Activated naive CD4-positive, alpha-beta T cell treated with anti-CD3 and anti-CD28 coated beads, Interleukin-2, amount 10 ng/mL, durations not matched to agents 7 days and 5 days (primary cell): ENCODE results near the gene IL19.
A peak's percentile ranks its signal among the peaks of the same experiment; 100 is the strongest.

ENCODE experiments used
- CTCF ChIA-PET: fragments of 350-600 bp; sonication (Branson Sonifier 250); formaldehyde crosslinking; loops from one replicate; lab custom pipeline; 2021; ENCODE audit warnings: antibody characterized with exemption; lab: Charles Lee
- DNase-seq: peaks from one replicate; pipeline ENCODE4 v3.0.0-alpha.2; 2020
- H3K27ac Mint-ChIP-seq: one replicate; pipeline ENCODE4 v1.8.0; 2021; ENCODE audit warnings: mild to moderate bottlenecking, moderate library complexity, mixed read lengths
- H3K27me3 Mint-ChIP-seq: one replicate; pipeline ENCODE4 v1.8.0; 2021; ENCODE audit warnings: mild to moderate bottlenecking, mixed read lengths
- H3K36me3 Mint-ChIP-seq: one replicate; pipeline ENCODE4 v1.8.0; 2021; ENCODE audit warnings: mixed read lengths
- H3K4me1 Mint-ChIP-seq: one replicate; pipeline ENCODE4 v1.8.0; 2021; ENCODE audit warnings: mixed read lengths
- H3K4me3 Mint-ChIP-seq: one replicate; pipeline ENCODE4 v1.8.0; 2021; ENCODE audit warnings: mild to moderate bottlenecking, moderate library complexity, mixed read lengths
- H3K9me3 Mint-ChIP-seq: one replicate; pipeline ENCODE4 v1.8.0; 2021; ENCODE audit warnings: mixed read lengths

Gene IL19

GRCh38 chr1:206770531-206771337 lies at the start of gene IL19:
IL19 (plus strand) TSS chr1:206770773; CDS start chr1:206836663, 65,890 bp downstream.
- peaks cover 75% of the 10 kb centered on the region for H3K4me1 Mint-ChIP-seq
- peak within 1 kb of the TSS; percentile 46 for H3K27ac Mint-ChIP-seq
- CTCF ChIA-PET = interaction anchor here (0.7 to 3.0 kb wide), 13 partner anchors 8 to 141 kb away, joined by 3 to 19 read pairs (median 4); partner anchors contain the start of gene IL20
- H3K9me3 Mint-ChIP-seq = no peaks in the 10 kb centered on the region
- no peak for DNase-seq
- no peak within 1 kb of the TSS for H3K4me3 Mint-ChIP-seq
- H3K27me3 Mint-ChIP-seq = peaks cover 76% of the 10 kb centered on the region
- no peaks in the 10 kb centered on the region for H3K36me3 Mint-ChIP-seq

DNA sequence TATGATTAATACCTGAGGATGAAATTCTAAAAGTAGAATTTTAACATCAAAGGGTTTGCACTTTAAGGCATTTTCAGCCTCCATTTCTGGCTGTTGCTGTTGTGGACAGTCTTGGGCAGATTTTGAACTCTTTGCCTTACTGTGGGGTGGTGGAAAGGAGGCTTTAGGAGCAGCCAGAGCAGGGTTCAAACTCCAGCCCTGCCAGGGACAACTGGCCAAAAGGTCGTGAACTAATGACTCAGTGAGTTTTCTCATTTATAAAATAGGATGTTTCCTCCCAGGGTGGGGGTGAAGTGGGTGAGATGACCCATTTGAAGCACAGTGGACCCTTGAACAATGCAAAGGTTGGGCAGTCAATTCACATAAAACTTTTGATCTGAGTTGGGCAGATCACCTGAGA lies 49.1 kb upstream of the IL19 start:
- no peaks in the 10 kb centered on the region for H3K27me3 Mint-ChIP-seq
- H3K4me1 Mint-ChIP-seq = peaks cover 46% of the 10 kb centered on the region
- H3K9me3 Mint-ChIP-seq = no peaks in the 10 kb centered on the region
- H3K4me3 Mint-ChIP-seq = no peak overlapping the region
- no peak overlapping the region for H3K27ac Mint-ChIP-seq
- no peaks in the 10 kb centered on the region for H3K36me3 Mint-ChIP-seq
- CTCF ChIA-PET = interaction anchor here (1.1 to 1.4 kb wide), 2 partner anchors 9 to 56 kb away, joined by 3 read pairs; no protein-coding TSS in a partner anchor
- no peak for DNase-seq

DNA sequence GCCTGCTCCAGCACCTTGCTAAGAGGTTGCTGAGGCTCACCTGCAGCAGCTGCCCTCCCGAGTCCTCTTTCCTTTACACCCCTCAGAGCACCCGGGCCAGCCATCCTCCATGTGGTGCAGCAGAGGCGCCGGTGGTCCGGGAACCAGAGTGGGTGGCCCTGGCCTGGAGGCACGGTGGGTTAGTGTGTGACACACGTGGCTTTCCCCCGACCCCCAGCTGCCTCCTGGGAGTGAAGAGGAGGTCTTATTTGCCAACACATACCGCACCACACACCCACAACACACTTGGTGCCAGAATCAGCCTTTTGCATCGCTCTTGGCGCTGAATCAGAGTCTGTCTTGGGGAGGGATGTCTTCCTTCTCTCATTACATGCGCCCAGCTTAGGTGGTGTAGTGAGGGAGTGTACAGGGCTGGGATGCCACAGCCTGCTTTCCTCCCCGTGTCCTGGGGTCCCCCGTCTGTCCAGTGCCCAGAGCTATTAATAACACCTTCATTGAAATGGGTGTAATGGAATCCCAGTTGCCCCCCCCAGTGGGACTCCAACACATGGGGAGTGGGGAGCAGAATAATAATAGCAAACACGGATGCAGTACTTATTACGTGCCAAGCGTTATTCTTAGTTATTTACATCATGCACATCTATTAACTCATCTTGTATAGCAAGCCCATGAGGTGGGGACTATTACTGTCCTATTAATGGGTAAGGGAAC lies 47.7 kb upstream of the IL19 start:
- CTCF ChIA-PET = interaction anchor here (0.9 to 6.3 kb wide), 7 partner anchors 11 to 258 kb away, joined by 3 to 39 read pairs (median 5); no protein-coding TSS in a partner anchor
- H3K4me3 Mint-ChIP-seq = no peak overlapping the region
- no peaks in the 10 kb centered on the region for H3K36me3 Mint-ChIP-seq

DNA sequence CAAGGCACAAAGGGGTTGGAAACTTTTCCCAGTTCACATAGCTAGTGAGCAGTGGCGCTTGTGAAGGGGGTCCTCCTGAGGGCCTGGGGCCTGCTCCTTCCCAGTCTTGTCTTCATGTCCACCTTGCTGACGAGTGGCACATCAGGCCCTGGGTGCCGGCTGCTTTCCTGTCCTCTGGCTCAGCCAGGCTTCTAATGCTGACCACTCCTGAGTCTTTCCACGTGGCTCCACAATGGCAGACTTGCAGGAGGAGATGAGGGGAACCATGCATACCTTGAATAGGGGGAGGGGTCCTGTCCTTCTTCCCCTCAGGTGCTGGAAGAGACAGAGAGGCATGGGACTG lies 47.1 kb upstream of the IL19 start:
- Mint-ChIP-seq H3K36me3 (no peaks in the 10 kb centered on the region), H3K27me3 (no peaks in the 10 kb centered on the region), H3K4me3 (no peak overlapping the region), H3K4me1 (peaks cover 36% of the 10 kb centered on the region), H3K9me3 (no peaks in the 10 kb centered on the region), H3K27ac (no peak overlapping the region)
- no peak for DNase-seq
- CTCF ChIA-PET = interaction anchor here (0.9 to 6.3 kb wide), 8 partner anchors 9 to 258 kb away, joined by 3 to 39 read pairs (median 6); no protein-coding TSS in a partner anchor

More for the DNA sequence above, 47.7 kb upstream of the IL19 start:
- Mint-ChIP-seq H3K27ac (no peak overlapping the region), H3K9me3 (no peaks in the 10 kb centered on the region), H3K4me1 (peaks cover 37% of the 10 kb centered on the region), H3K27me3 (no peaks in the 10 kb centered on the region)
- no peak for DNase-seq

DNA sequence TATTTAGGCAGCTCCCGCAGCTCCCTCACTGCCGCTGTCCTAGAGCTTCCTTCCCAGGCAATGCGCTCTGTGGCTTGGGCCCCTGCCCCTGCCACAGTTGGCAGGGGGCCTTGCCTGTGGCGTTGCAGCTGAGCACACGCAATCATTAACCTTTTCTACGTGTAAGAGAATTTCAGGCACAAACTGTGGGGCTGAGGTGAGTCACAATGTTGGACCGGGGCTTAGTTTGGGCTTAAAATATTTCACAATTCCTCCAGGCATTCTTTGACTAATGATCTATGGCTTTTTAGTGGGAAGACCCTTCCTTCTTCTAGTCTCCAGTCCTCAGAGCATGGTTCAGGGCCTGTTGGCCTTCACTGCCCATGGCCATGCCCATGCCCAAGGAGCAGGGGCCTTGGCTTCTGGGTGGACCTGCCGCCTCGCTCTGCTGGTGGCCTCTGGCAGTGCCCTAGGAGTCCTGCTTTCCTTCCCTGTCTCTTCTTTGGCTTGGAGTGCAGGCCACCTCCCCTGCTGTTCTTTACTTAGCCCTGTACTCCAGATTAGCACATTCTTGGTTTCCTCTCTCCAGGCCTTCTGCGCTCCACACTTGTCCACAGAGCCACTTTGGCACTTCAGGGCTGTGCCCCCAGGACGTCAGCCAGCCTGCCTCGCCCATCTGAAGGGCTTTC lies 46.6 kb upstream of the IL19 start:
- Mint-ChIP-seq H3K27ac (peak overlapping the region; percentile 25), H3K4me1 (peaks cover 31% of the 10 kb centered on the region), H3K4me3 (no peak overlapping the region), H3K36me3 (peaks cover 2% of the 10 kb centered on the region), H3K9me3 (no peaks in the 10 kb centered on the region), H3K27me3 (no peaks in the 10 kb centered on the region)
- CTCF ChIA-PET = interaction anchor here (0.6 to 14.7 kb wide), 12 partner anchors 9 to 257 kb away, joined by 3 to 233 read pairs (median 4); no protein-coding TSS in a partner anchor
- DNase-seq = no peak

DNA sequence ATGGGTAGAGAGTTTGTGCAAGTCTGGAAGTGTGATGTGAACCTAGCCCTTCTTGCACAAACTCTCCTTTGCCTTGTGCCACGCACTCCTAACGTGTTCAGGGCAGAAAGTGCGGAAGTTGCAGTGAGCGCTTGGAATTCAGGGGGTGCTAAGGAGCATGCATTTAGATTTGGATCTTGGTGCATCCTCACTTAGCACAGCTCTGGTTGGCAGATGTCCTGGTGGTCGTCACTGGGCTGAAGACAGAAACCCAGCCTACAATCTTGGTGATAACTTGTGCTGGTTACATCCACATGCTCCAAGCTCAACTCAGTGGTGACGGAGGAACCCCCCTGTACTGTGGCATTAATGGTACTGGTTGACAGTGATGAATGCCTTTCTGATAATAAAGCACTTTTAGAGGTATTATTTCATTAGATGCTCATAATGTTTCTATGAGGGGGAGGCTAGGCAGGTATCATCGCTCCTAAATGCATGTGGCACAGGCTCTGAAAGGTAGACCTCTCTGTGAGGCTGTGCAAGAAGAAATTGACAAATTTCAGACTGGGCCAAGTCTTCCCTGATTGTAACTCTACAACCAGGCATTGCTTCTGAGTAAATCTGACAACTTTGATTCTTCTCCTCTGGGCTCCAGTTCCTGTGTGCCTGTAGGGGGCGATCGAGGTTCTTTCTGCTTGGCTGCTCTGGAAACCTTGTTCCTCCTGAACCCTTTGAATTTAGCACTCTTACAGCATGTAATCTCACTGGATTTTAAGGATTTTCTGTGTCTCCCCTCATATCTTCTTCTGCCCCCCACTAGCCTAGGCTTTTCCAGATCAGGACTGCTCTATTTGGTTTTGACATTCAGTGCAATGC lies 45.2 kb upstream of the IL19 start:
- Mint-ChIP-seq H3K36me3 (peaks cover 8% of the 10 kb centered on the region), H3K4me1 (peaks cover 26% of the 10 kb centered on the region), H3K9me3 (no peaks in the 10 kb centered on the region), H3K27ac (no peak overlapping the region), H3K27me3 (no peaks in the 10 kb centered on the region), H3K4me3 (no peak overlapping the region)
- CTCF ChIA-PET = interaction anchor here (0.7 to 14.7 kb wide), 40 partner anchors 9 to 290 kb away, joined by 3 to 233 read pairs (median 5); no protein-coding TSS in a partner anchor
- DNase-seq = peak; percentile 80

DNA sequence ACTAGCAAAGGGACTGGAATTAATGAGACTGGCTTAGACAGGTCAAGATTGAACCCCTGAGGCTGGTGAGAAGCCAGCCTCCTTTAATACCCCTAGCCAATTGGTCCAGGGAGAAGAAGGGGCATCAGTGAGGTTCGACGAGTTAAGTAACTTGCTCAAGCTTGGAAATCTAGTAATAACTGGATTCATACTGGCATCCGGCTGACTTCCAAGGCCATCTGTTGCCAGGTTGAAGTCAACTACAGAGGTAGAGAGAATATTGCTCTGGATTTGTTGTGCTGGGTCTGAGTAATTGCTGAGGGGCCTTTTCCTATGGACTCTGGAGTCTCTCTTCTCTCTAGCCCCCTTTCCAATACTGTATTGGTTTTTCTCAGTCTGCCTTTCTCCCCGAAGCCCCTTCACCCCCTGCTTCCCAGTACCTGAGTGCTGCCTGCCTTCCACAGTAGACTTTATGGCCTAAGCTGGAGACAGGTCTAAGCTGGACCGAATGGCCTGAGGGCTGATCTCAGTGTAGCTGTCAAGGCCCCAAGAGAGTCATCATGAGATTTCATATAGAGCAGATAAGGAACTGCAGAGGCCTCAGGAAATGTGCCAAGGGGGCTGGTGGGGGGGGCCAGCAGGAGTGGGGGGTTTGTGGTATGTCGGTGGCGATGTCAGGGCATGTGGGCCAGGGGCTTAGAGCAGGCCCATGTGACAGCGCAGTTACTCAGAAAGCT lies 42.4 kb upstream of the IL19 start:
- H3K27ac Mint-ChIP-seq = no peak overlapping the region
- DNase-seq = no peak
- no peak overlapping the region for H3K4me3 Mint-ChIP-seq
- H3K9me3 Mint-ChIP-seq = no peaks in the 10 kb centered on the region
- peaks cover 28% of the 10 kb centered on the region for H3K4me1 Mint-ChIP-seq
- H3K36me3 Mint-ChIP-seq = peaks cover 23% of the 10 kb centered on the region
- CTCF ChIA-PET = interaction anchor here (0.9 to 14.7 kb wide), 9 partner anchors 8 to 253 kb away, joined by 3 to 361 read pairs (median 24); no protein-coding TSS in a partner anchor
- H3K27me3 Mint-ChIP-seq = no peaks in the 10 kb centered on the region

DNA sequence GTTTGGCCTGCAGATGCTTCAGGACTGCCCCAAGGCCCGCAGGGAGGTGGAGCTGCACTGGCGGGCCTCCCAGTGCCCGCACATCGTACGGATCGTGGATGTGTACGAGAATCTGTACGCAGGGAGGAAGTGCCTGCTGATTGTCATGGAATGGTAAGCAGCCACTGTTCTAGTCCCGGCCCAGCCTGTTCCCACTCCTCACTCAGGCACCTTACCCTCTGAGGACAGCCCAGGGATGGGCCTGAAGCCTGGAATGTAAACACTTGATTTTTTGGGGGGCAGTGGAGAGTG lies 41.9 kb upstream of the IL19 start:
- Mint-ChIP-seq H3K27me3 (no peaks in the 10 kb centered on the region), H3K9me3 (no peaks in the 10 kb centered on the region), H3K36me3 (peaks cover 27% of the 10 kb centered on the region), H3K4me1 (peaks cover 29% of the 10 kb centered on the region), H3K27ac (no peak overlapping the region), H3K4me3 (no peak overlapping the region)
- CTCF ChIA-PET = interaction anchor here (0.8 to 14.7 kb wide), 5 partner anchors 9 to 253 kb away, joined by 3 to 361 read pairs (median 39); no protein-coding TSS in a partner anchor
- no peak for DNase-seq

- H3K9me3 Mint-ChIP-seq = no peaks in the 10 kb centered on the region
- no peaks in the 10 kb centered on the region for H3K27me3 Mint-ChIP-seq
- CTCF ChIA-PET = interaction anchor here (0.8 to 14.7 kb wide), 6 partner anchors 9 to 252 kb away, joined by 3 to 361 read pairs (median 21); no protein-coding TSS in a partner anchor
- H3K36me3 Mint-ChIP-seq = peaks cover 29% of the 10 kb centered on the region
- H3K27ac Mint-ChIP-seq = no peak overlapping the region
- no peak overlapping the region for H3K4me3 Mint-ChIP-seq
- DNase-seq = no peak
- peaks cover 28% of the 10 kb centered on the region for H3K4me1 Mint-ChIP-seq
Measured at GRCh38 chr1:206729050-206729449, 41.5 kb upstream of the IL19 start.

- H3K4me1 Mint-ChIP-seq = peaks cover 27% of the 10 kb centered on the region
- H3K27ac Mint-ChIP-seq = no peak overlapping the region
- CTCF ChIA-PET = interaction anchor here (0.5 to 14.7 kb wide), 7 partner anchors 41 to 252 kb away, joined by 3 to 361 read pairs (median 3); no protein-coding TSS in a partner anchor
Measured at GRCh38 chr1:206729507-206729906, 41.1 kb upstream of the IL19 start.

GRCh38 chr1:206732508-206732907 lies 38.1 kb upstream of the IL19 start:
- H3K4me1 Mint-ChIP-seq = peaks cover 40% of the 10 kb centered on the region
- no peak overlapping the region for H3K27ac Mint-ChIP-seq
- no peak overlapping the region for H3K4me3 Mint-ChIP-seq
- H3K36me3 Mint-ChIP-seq = peaks cover 42% of the 10 kb centered on the region
- CTCF ChIA-PET = interaction anchor here (6.5 to 14.7 kb wide), 3 partner anchors 74 to 249 kb away, joined by 59 to 361 read pairs (median 233); no protein-coding TSS in a partner anchor
- no peaks in the 10 kb centered on the region for H3K9me3 Mint-ChIP-seq
- DNase-seq = no peak
- H3K27me3 Mint-ChIP-seq = no peaks in the 10 kb centered on the region

More at GRCh38 chr1:206729507-206729906, 41.1 kb upstream of the IL19 start:
- H3K27me3 Mint-ChIP-seq = no peaks in the 10 kb centered on the region
- no peak for DNase-seq
- H3K4me3 Mint-ChIP-seq = no peak overlapping the region
- H3K36me3 Mint-ChIP-seq = peaks cover 31% of the 10 kb centered on the region
- H3K9me3 Mint-ChIP-seq = no peaks in the 10 kb centered on the region

DNA sequence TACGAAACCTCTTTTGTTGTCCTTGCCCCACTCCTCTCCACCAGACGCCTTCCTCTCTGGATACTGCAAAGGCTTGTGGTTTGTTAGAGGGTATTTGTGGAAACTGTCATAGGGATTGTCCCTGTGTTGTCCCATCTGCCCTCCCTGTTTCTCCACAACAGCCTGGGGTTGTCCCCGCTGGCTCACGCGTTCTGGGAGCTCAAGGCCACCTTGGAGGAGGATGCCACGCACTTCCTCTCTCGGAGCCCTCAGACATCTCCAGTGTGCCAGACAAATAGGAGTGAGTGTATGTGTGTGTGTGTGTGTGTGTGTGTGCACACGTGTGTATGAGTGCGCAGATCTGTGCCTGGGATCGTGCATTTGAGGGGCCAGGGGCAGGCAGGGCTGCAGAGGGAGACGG lies 37.6 kb upstream of the IL19 start:
- no peaks in the 10 kb centered on the region for H3K9me3 Mint-ChIP-seq
- peaks cover 45% of the 10 kb centered on the region for H3K4me1 Mint-ChIP-seq
- H3K27me3 Mint-ChIP-seq = peaks cover 2% of the 10 kb centered on the region
- no peak for DNase-seq
- CTCF ChIA-PET = interaction anchor here (2.4 to 14.7 kb wide), 7 partner anchors 27 to 249 kb away, joined by 13 to 361 read pairs (median 24); partner anchors contain the start of gene IL19
- H3K27ac Mint-ChIP-seq = no peak overlapping the region
- H3K36me3 Mint-ChIP-seq = peaks cover 42% of the 10 kb centered on the region
- H3K4me3 Mint-ChIP-seq = no peak overlapping the region
